HL-60 (cell line): ENCODE results near the gene RPL5.

ENCODE experiments used
- DNase-seq, 2 experiments: peaks; one replicate each; pipeline ENCODE4 v3.0.0-alpha.2; 2010 to 2020; ENCODE audit warnings: low read depth in 1 of 2, low spot score in 1 of 2
- H3K27ac ChIP-seq: fragments of 250-450 bp; sonication (Bioruptor Pico); replicated peaks from 2 replicates; pipeline ENCODE4 v1.5.1; 2020; ENCODE audit warnings: mild to moderate bottlenecking, moderate library complexity
- H3K27me3 ChIP-seq: fragments of 250-450 bp; sonication (Bioruptor Pico); 2 replicates; pipeline ENCODE4 v1.5.1; 2021; ENCODE audit warnings: mild to moderate bottlenecking, moderate library complexity; ENCODE audit not compliant: insufficient read depth, poor library complexity, severe bottlenecking
- H3K4me3 ChIP-seq: replicated peaks from 2 replicates; pipeline ENCODE4 v1.5.1; 2011; ENCODE audit warnings: mild to moderate bottlenecking, control low read depth, low read length; ENCODE audit not compliant: insufficient read depth
- GABPA ChIP-seq: IDR thresholded peaks from 2 replicates; pipeline ENCODE4 v1.6.1; 2012; ENCODE audit warnings: low read depth
- POLR2AphosphoS5 ChIP-seq: IDR thresholded peaks from 2 replicates; pipeline ENCODE4 v1.6.1; 2012; ENCODE audit warnings: low read depth
- REST ChIP-seq: IDR thresholded peaks from 2 replicates; pipeline ENCODE4 v1.6.1; 2012; ENCODE audit warnings: low read depth; ENCODE audit not compliant: insufficient replicate concordance
- SPI1 ChIP-seq: IDR thresholded peaks from 2 replicates; pipeline ENCODE4 v1.6.1; 2012; ENCODE audit warnings: low read depth, mild to moderate bottlenecking, borderline replicate concordance
- TF ChIP-seq, protein P1 (sequence below): IDR thresholded peaks from one replicate; pipeline ENCODE4 v1.5.1; 2011; ENCODE audit warnings: low read length, control low read depth, inconsistent platforms; ENCODE audit not compliant: insufficient read depth

Gene RPL5

GRCh38 chr1:92804721-92805201 lies 27.1 kb upstream of the RPL5 start:
- Histone ChIP-seq H3K27ac (no peak overlapping the region), H3K4me3 (no peak overlapping the region), H3K27me3 (no peaks in the 10 kb centered on the region)
- DNase-seq: no peak
- TF ChIP-seq POLR2AphosphoS5: no peak
- TF ChIP-seq SPI1: no peak
- TF ChIP-seq REST: no peak
- no peak for TF ChIP-seq GABPA
- TF ChIP-seq, protein P1, sequence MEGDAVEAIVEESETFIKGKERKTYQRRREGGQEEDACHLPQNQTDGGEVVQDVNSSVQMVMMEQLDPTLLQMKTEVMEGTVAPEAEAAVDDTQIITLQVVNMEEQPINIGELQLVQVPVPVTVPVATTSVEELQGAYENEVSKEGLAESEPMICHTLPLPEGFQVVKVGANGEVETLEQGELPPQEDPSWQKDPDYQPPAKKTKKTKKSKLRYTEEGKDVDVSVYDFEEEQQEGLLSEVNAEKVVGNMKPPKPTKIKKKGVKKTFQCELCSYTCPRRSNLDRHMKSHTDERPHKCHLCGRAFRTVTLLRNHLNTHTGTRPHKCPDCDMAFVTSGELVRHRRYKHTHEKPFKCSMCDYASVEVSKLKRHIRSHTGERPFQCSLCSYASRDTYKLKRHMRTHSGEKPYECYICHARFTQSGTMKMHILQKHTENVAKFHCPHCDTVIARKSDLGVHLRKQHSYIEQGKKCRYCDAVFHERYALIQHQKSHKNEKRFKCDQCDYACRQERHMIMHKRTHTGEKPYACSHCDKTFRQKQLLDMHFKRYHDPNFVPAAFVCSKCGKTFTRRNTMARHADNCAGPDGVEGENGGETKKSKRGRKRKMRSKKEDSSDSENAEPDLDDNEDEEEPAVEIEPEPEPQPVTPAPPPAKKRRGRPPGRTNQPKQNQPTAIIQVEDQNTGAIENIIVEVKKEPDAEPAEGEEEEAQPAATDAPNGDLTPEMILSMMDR: no peak

GRCh38 chr1:92805216-92805615 lies 26.6 kb upstream of the RPL5 start:
- no peak for TF ChIP-seq REST
- TF ChIP-seq POLR2AphosphoS5: no peak
- TF ChIP-seq GABPA: no peak
- no peak for TF ChIP-seq SPI1
- TF ChIP-seq, protein P1: no peak
- Histone ChIP-seq H3K27me3 (no peaks in the 10 kb centered on the region), H3K27ac (no peak overlapping the region), H3K4me3 (no peak overlapping the region)
- no peak for DNase-seq

DNA sequence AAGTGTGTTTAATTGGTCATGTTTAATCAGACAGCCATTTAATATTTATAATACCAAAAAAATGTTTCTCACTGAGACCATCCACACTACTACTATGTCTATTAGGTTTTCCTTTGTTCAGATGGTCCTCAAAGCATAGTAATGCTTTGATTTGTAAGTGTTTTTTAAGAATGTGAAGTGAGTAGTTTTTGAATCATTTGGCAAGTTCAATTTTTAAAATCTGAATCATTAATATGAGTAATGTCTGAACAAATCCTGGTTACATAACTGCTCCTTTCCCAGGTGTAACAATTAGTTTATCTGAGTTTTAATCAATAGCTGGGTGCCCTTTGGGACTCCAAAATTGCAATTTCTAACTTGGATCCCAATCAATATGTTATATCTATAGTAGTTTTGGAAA lies 23.5 kb upstream of the RPL5 start:
- no peak overlapping the region for H3K4me3 ChIP-seq
- no peak for DNase-seq
- TF ChIP-seq, protein P1: no peak
- no peak for TF ChIP-seq REST
- TF ChIP-seq SPI1: no peak
- TF ChIP-seq POLR2AphosphoS5: no peak
- no peak for TF ChIP-seq GABPA
- H3K27me3 ChIP-seq: no peaks in the 10 kb centered on the region
- H3K27ac ChIP-seq: no peak overlapping the region
